UCSD-AML1 (cell line): ENCODE results near the gene MRC1.

ENCODE experiments used
- DNase-seq: peaks from one replicate; lab custom pipeline; 2025; ENCODE audit not compliant: unreplicated experiment; lab: John Stamatoyannopoulos, UW

The MRC1 gene

DNA sequence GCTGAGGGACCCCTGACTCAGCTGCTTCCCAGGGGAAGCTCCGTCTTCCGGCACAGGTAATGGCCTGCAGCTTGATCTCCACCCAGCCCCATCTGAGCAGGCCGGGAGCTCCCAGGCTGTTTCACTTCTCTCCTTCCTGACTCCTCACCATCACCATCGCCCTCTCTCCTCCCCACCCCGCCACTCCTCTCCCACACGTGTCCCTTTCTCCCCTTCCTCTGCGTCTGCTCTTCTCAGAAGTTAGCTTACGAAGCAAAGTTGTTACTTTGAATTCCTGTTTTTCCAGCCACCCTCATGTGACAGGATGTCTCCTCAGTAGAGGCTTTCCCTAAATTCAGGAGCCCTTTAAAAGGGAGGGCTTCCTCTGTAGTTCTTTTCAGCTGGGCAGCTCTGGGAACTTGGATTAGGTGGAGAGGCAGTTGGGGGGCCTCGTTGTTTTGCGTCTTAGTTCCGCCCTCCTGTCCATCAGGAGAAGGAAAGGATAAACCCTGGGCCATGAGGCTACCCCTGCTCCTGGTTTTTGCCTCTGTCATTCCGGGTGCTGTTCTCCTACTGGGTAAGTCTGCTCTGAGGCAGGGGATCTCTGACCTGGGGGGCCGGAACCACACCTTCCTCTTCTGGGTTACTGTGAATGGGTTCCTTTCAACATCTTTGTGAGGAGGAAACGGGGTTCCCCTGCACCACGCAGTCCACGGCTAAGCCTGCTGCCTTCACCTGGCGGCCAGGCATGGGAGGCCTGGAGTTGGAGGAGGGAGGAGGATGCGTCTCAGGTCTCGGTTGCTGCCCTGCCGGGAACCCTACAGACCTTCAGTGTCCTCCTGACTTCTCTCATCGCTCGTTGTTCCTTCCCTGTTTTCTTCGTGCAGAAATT is at the start of gene MRC1:
TSS of gene MRC1 (plus strand) at position 378 of the 871 bp plus-strand sequence. CDS start at position 496, 118 bp downstream.
- peak; percentile 54 for DNase-seq

DNA sequence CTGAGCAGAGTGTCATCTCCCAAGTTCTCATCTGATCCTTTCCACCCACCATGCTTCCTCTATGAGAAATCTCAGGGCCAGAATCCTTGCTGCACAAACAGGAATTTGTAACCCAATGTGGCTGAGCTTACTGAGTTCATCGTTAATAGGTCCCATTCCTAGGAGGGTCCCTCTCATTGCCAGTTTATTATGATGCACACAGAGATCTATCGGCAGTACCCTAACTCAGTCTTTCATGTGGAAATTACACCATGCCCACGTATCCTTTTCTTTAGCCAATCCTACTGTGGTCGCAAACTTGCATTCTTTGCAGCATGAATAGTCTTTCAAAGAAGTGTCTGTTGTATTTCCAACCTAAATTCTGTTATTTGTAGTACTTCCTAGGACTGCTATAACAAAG is 45.0 kb upstream of the MRC1 start:
- no peak for DNase-seq

DNA sequence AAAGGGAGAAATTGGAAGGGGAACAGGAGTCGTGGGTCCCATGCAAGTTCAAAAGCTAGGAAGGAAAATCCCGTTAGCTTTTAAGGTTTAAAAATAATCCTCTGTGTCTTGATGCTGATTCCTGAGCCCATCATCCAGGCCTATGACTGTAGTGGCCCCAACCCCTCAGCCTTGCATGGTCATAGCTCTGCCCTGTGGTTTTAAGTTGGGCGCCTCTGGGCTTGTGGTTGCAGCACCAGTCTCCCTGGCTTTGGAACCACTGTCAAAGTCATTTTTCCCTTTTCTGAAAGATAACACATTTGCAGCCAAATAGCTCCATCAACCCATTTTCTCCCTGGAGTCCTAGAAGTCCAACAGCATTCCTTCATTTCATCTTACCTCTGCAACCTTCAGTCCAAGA is 43.5 kb upstream of the MRC1 start:
- peak; percentile 21 for DNase-seq

GRCh38 chr10:17766731-17767130 is 42.4 kb upstream of the MRC1 start:
- DNase-seq, result no peak

DNA sequence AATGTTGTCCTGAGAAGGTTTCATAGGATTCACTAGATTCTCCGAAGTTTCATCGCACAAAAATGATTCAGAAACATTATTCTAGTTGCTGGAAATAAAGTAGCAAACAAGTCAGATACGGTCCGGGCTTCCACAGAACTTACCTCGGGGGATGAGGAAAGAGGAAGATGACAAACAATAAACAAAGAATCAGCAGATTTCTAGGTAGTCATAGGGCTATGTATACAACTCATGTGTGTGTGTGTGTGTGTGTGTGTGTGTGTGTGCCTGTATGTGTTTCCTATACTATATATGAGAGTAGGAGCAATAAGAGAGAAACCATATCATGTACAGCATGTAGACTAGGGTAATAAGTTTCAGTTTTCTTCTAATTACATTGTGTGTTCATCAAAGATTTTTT is 40.7 kb upstream of the MRC1 start:
- DNase-seq, result no peak

GRCh38 chr10:17768957-17769356 is 40.2 kb upstream of the MRC1 start:
- no peak for DNase-seq

- no peak for DNase-seq
These were observed 38.1 kb upstream of the MRC1 start for GRCh38 chr10:17771017-17771416.

GRCh38 chr10:17779784-17780183 is 29.4 kb upstream of the MRC1 start:
- DNase-seq, result peak; percentile 18

GRCh38 chr10:17780727-17781126 is 28.4 kb upstream of the MRC1 start:
- DNase-seq, result no peak

DNA sequence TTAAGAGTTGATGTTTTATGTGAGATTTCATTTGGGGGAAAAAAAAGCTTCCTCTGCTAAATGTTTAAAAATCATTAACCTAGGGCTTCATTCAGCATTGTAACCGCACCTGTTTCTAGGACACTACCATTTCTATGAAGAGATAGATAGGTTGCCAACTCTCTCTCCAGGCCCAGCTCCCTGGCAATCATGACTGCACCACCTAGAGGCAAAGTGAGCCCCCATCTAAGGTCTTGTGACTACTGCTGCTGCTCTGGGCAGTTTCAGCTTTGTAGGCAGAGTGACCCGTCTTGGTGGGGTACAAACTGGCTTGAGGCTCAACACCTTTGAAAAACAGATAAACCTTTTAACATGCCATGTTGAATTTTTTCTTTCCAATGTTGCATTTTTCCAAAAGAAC is 27.3 kb upstream of the MRC1 start:
- DNase-seq, result peak; percentile 16

DNA sequence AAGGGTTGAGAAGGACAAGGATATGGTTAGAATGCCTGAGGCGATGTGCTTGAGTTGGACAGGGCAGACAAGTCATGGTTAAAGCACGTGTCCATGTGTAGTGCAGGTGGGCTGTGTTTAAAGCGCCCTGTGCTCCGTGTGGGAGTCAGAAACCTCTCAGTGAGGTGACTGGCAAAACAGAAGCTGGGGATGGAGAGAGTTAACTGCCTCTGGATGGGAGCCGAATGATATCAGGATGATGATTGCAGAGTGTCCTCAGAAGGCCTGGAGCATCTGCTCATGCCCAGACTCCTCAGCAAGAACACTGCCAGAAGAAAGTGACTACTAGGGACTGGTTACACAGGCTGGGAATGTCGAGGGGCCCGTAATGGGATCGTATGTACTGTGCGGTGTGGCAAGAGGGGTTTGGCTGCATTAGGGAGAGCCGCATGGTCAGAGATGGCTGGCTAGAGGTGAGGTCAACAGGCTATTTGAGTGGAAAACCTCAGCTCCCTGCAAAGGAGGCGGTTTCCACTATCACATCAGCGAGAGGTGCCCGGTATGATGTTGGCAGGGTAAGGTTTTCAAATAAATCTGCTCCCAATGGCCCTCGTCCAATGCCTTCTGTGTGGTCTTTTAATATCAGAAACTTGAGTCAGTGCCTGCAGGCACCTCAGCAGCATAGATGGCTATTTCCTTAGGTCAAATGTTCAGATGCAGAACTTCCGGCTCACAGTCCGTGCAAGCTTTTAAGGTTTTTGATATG is 26.1 kb upstream of the MRC1 start:
- DNase-seq, result no peak

- no peak for DNase-seq
These were observed 25.4 kb upstream of the MRC1 start for GRCh38 chr10:17783751-17784150.

- no peak for DNase-seq
These were observed 24.5 kb upstream of the MRC1 start for GRCh38 chr10:17784688-17785087.

GRCh38 chr10:17785276-17785930 is 23.7 kb upstream of the MRC1 start:
- no peak for DNase-seq

DNA sequence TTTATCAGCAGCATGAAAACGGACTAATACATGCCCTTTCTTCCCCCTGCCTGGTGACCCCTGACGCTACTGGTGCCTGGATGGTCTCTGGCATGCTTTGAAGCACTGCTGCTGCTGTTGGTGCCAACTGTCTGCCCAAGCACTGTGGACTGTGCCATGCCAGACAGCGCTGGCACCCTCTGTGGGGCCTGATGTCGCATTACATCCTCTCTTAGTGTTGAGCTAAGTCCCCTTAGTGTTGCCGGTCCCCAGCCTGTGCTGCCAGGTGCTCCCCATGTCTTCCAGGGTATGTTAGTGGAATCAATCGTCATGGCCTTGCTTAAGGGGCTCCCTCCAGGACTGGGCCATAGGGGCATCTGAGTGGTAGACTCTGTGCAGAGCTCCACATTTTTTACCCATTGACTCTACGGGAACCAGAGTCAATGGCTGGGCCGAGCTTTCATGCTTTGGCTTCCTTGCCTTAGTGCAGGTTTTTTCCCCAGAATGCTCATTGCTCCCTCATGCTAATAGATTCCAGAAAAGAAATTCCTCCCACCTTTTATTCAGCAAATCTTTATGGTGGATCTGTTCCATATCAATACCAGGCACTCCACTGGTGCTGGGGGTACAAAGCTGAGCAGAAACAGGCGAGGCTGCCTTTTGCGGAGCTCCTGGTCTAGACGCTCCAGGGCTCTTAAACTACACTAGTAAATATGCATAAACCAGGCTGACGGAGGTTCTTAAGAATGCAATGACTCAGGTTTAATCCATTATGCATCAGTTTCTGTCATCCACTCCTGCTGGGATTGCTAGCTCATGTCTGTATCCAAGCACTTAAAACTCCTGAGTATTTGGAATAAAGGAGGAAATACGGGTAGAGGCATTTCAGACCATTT is 21.8 kb upstream of the MRC1 start:
- DNase-seq, result peak; percentile 23

DNA sequence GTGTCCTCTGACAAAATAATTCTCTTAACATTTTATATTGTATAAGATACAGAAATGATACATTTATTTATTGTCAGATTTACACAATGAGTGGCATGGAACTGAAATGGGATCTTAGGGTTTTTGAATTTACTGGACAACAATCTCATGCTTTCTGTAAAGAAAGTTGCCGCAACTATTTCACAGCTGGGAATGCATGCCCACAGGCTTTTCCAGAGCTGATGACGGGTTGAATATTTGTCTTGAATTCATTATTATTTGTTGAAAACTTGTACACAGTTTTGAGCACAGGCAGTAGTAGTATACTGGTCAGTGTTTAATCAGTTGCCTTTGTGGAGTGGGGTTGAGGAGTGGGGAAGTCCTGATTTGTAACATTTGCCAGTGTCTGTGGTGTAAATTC is 20.5 kb upstream of the MRC1 start:
- no peak for DNase-seq

DNA sequence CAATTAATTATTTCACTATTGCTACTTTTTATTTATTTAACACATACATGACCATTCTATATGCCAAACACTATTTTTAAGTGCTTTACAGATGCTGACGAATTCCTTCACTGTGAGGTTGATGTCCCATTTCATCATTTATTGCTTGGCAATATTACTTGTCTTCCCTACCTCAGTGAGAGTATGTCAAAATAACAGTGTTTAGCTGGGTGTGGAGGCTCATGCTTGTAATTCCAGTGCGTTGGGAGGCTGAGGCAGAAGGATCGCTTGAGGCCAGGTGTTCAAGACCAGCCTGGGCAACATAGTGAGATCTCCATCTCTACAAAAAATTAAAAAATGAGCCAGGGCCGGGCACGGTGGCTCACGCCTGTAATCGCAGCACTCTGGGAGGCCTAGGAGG is 19.8 kb upstream of the MRC1 start:
- DNase-seq, result no peak

DNA sequence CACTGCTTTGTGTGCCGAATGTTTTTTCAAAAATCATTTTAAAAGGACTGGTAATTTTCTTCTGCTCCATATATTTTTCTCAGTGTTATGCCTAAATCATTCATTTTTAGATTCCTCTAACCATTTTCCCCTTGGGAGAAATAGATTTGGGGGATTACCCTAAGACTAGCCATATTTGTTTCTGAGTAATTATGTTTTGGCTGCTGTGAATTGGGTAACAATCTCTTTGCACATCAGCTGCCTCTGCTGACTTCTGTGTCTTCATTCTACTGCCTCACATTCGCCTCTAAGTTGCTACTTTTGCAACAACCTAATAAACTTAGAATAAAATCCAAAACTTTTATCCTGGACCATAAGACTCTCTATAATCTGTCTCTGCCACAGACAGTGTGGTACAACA is 18.5 kb upstream of the MRC1 start:
- no peak for DNase-seq

- DNase-seq, result no peak
These were observed 16.2 kb upstream of the MRC1 start for GRCh38 chr10:17792991-17793390.

DNA sequence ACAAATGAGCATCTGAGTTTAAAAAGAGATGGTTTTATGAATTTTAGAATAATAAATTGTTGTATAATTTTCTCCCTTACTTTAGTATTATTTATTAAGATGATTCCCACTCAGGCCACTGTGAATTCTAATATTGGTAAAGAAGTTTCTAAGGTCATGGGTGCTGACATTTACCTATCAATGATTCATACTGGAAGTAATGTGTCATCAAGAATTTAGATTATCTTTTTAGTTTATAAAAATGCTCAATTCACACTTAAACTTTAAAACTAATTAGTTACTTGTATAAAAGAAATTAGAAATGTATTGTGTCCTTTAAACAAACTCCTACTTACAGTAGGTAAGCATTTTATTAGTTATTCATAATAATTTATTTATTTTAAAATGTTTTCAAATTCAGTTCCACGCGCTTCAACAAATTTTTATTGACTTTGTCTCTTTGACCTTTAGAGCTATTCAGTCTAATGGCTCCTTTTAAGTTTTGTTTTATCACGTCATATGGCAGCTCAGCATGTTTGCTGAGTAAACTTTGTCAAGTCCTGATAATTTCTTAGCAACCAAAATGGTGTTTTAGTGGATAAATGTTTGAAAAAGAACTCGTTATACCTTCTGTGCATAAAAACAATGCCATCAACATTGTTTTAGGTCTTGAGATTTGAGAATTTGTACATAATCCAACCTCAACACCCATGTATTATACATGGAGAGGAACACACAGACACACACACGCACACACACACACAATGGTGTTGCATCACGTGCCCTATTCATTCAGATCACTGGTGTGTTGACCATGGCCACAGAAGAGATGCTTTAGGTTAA is 15.1 kb upstream of the MRC1 start:
- no peak for DNase-seq
